Stimulated activated CD8-positive, alpha-beta memory T cell treated with anti-CD3 and anti-CD28 coated beads, Interleukin-2, amount 100 ng/mL, for 1 hour (primary cell): ENCODE results near the gene RHBDD3.

Source experiments
- DNase-seq, 2 donors: peaks; one replicate each; pipeline ENCODE4 v3.0.0-alpha.2; 2020; ENCODE audit warnings: low read depth in 2 of 2

RHBDD3 gene

DNA sequence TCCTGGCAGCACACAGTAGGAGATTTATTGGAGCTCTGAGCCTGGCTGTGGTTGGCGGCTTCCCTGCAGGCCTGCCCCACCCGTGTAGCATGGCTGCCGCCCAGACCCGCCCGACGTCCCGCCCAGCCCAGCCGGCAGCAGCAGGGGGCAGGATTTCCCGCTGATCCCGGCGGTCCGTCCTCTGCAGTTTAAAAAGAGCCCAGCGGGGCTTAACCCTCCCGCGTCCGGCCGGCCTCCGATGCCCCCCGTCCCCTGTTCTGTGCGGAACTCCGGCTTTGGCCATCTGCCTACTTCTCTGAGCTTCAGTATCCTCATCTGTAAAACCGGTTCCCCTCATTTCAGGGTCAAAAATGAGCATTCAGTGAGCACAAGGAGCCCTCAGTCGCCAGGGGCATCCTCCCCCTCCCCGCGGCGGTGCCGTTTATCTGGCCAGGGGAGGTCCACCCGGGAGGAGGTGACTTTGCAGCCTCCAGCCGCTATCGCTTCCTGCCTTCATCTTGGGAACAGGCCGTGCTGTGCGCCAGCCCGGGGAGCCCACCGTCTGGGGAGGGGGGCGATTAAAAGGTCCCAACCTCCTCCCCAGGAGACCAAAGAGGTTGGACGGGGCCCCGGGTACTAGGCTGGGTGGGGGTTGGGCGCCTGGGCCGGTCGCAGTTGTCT is 38.5 kb upstream of the RHBDD3 start, which contains the start of gene GAS2L1:
GAS2L1 (plus strand) TSS at position 476 of the 660 bp plus-strand sequence. CDS start 1,456 bp downstream, outside the sequence.
- peak in 1 of 2 donors; percentile 16 for DNase-seq

GRCh38 chr22:29305836-29306174 is 38.0 kb upstream of the RHBDD3 start:
- no peak for DNase-seq

GRCh38 chr22:29302681-29303465 is 35.1 kb upstream of the RHBDD3 start:
- DNase-seq: no peak

DNA sequence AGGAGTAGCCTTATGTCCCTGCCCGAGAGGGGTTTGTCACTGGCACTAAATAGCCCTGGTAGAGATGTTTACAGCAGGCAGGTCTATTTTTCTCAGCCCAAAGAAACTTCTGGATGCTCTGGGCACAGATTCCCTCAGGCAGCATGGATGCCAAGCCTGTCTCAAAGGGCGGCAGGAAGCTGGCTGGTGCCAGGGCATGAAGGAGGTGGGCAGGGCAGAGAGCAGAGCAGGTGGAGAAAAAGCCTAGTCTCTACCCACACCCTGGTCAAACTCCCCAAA is 34.6 kb upstream of the RHBDD3 start:
- no peak for DNase-seq

DNA sequence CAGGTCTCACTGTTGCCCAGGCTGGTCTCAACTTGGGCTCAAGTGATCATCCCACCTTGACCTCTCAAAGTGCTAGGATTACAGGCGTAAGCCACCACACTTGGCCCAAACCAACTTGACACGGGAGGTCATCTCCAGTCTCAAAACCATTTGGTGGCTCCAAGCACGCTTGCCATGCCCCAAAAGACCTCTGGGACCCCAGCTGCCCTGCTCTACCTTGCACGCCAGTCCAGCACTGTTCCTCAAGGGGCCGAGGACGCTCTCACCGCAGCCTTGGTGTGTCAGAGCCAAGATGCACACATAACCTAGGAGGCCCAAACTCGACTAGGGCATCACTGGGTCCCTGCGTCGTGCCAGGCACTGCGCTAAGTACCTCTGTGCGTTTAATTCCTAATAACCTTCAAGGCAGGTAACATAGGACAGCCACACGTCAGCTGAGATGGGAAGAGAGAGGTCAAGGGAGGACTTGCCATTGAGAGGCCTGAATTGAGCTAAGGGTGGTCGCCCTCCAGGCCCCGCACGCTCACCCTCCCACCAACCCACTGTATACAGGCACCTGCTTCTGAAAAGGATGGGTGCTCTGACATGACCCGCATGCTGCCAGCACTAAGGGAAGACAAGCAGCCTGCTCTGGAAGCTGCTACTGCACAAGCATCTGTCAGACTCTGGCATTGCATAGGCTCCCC is 34.1 kb upstream of the RHBDD3 start:
- DNase-seq: no peak

DNA sequence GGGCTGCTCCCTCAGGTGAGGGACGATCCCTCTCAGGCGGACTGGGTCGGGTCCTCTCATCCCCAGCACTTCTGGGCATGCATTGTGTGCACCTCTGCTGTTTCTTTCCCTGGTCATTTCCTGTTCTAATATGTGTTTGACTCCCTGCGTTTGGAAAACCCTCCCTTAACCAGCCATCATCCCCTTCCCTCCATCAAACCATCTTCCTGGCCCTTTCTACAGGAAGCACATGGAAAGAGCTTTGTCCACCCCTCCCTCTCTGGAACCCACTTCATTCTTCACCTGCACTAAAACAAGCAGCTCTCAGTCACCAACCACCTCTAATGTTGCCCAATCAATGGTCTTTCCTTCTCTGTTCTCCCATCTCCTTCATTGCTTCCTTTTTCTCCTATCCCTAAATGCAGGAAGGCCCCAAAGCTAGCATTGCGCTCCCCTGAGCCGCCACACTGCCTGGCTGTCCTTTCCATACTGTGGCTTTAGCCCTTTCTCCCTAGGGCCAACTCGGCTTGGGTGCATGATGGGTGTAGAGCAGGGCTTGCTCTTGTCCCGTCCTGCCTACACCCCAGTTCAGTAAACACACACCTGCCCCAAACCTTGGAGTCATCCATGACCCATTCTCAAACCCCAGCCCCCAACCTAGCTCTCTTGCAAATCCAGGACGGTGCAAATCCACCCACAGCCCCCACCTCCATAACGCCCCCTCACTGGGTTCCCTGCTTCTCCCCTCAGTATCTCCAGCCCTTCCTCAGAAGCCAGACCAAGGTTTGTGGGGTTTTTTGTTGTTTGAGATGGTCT is 33.2 kb upstream of the RHBDD3 start:
- no peak for DNase-seq

DNA sequence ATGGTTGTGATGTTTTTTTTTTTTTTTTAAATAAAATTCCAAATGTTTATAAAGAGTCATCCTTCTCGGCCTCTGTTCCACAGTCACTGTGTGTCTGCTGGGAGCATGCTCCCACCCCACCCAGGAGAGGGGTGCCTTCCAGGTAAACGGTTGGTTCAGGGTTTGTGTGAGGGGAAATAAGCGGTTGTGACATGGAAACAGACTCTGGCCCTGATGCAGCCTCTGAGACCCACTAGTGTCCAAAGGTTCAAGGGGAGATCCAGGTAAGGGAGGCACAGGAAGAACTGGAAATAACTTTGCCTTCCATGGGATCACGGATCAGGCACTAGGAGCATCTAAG is 32.7 kb upstream of the RHBDD3 start:
- DNase-seq: no peak

DNA sequence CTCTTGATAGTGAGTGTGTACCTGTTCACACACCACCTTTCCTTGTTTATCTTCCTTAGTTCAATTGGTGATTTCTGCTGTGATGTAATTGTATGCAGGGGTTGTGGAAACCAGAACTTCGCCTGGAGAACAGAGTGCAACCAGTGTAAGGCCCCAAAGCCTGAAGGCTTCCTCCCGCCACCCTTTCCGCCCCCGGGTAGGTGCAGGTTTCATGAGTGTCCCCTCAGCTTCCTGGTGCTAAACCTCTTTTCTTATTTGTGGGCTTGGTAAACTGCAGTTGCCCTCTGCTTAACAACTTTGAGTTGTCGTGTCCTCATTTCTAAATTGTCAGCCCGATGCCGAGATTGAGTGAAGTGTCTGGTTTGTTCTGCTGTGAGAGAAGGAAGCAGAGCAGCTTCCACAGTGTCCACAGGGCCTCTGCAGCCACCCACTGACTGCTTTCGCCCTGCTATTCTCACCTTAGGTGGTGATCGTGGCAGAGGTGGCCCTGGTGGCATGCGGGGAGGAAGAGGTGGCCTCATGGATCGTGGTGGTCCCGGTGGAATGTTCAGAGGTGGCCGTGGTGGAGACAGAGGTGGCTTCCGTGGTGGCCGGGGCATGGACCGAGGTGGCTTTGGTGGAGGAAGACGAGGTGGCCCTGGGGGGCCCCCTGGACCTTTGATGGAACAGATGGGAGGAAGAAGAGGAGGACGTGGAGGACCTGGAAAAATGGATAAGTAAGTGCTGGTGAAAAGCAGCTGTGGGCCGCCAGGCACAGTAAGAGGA is 31.5 kb upstream of the RHBDD3 start:
- no peak for DNase-seq

DNA sequence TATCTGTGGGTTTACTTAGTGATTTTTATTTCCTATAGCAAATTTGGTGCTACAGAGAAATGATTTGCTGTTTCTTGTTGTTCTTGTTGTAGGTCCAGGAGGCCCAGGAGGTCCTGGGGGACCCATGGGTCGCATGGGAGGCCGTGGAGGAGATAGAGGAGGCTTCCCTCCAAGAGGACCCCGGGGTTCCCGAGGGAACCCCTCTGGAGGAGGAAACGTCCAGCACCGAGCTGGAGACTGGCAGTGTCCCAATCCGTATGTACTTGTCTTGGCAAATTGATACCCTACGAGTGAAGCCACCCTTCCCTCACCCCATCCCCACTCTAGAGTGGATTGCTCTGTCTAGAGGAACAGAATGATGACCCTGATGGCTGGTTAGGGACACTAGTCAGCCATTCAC is 30.9 kb upstream of the RHBDD3 start:
- DNase-seq: no peak

- DNase-seq: no peak
Measured at GRCh38 chr22:29292379-29292778, 24.6 kb upstream of the RHBDD3 start.

GRCh38 chr22:29291215-29291614 is 23.4 kb upstream of the RHBDD3 start:
- no peak for DNase-seq

DNA sequence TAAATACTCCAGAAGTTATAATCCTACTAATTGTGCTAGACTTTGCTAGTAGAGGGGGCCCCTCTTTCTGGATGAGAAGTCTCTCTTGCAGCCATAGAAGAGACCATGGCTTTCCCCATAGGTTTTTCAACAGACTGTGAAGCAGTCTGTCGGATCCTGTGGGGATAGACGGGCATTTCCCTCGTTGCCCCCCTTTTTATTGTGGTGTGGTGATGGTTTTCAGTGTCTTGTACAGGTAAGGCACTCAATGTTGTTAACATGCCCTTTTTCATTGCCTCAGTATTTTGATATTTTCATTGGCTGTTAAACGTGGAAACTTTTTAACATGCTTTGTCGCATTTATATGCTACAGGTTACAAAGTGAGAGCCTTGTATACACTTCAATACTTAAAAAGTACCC is 22.3 kb upstream of the RHBDD3 start:
- no peak for DNase-seq

GRCh38 chr22:29288837-29289236 is 21.1 kb upstream of the RHBDD3 start:
- DNase-seq: no peak

- no peak for DNase-seq
Measured at GRCh38 chr22:29284196-29284595, 16.4 kb upstream of the RHBDD3 start.

DNA sequence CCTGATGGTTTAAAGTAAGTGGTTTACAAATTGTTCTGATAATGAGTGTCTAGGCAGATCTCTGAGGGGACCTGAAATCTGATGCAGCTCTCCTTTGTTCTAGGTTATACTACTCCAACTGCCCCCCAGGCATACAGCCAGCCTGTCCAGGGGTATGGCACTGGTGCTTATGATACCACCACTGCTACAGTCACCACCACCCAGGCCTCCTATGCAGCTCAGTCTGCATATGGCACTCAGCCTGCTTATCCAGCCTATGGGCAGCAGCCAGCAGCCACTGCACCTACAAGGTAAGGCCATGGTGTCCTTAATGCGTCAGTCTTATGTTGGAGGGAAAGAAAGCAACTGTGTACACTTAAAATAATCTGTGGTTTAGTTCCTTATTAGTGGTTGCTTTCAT is 10.1 kb upstream of the RHBDD3 start:
- no peak for DNase-seq

DNA sequence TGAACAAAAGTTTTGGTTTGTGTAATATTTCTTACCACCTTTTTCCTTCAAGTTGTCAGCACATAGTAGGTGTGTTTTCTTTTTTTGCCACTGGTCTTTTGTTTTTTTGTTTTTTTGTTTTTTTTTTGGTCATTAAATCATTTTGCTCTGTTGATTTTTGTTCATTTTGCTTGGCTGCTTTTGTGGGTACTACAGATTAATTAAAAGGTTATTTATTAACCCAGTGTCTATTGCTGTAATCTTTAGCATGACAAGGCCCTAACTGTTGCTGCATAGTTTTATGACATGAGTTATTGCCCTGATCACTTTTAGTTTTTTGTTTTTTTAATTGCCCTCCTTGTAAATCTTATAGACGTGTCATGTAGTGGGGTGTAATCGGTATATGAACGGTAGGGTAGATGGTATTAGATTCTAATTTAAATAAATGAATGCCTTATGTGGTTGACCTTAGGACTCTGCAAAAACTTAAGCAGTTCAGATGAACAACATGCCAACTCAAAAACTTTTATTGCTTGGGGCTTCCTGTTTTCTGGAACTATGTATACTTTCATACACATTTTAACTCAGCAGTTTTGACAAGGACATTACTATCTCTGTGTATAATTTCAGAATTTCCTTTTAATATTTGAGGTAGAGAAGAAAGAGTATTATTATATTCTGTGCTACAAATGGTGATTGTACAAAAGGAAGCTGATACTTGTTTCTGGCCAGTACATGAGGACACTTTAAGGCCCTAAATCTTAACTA is 8.2 kb upstream of the RHBDD3 start:
- no peak for DNase-seq

GRCh38 chr22:29275167-29275566 is 7.4 kb upstream of the RHBDD3 start:
- no peak for DNase-seq

DNA sequence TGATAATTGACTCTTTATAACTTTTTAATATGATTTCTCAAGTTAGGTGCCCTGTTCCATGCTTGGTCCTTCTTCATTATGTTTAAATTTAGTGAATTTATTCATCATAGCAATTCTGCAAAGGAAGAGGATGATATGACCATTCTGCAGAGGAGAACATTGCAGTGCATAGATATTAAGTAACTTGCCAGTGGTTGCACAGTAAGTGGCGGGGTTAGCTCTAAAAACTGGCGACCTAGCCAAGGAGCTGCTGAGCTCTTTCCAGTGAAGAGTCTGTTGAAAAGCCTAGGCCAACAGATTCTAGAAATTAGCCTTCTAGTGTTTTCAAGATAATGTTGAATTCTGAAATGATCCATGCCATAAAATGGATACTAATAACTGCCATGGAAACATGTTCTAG is 4.8 kb upstream of the RHBDD3 start:
- DNase-seq: no peak

- no peak for DNase-seq
Measured at GRCh38 chr22:29270475-29271271, 2.9 kb upstream of the RHBDD3 start.
